HUES48 (cell line): ENCODE data around the gene KBTBD12.

Experiments
- H3K27ac ChIP-seq: one replicate; pipeline ENCODE4 v1.7.0; 2013; ENCODE audit warnings: low read depth, low read length, inconsistent platforms
- H3K27me3 ChIP-seq: 2 replicates; pipeline ENCODE4 v1.6.1; 2013; ENCODE audit warnings: mild to moderate bottlenecking, low read length; ENCODE audit not compliant: control insufficient read depth, insufficient read depth
- H3K36me3 ChIP-seq: 2 replicates; pipeline ENCODE4 v1.6.1; 2013; ENCODE audit warnings: low read length; ENCODE audit not compliant: control insufficient read depth, insufficient read depth
- H3K4me1 ChIP-seq: 2 replicates; pipeline ENCODE4 v1.6.1; 2013; ENCODE audit warnings: mild to moderate bottlenecking, low read length; ENCODE audit not compliant: control insufficient read depth, insufficient read depth
- H3K4me3 ChIP-seq: 2 replicates; pipeline ENCODE4 v1.5.1; 2013; ENCODE audit warnings: mild to moderate bottlenecking, low read depth, low read length
- H3K9ac ChIP-seq: 2 replicates; pipeline ENCODE4 v1.6.1; 2013; ENCODE audit warnings: mild to moderate bottlenecking, low read depth, low read length, moderate library complexity
- H3K9me3 ChIP-seq: 2 replicates; pipeline ENCODE4 v1.6.1; 2013; ENCODE audit warnings: low read length; ENCODE audit not compliant: control insufficient read depth, insufficient read depth

KBTBD12 gene

GRCh38 chr3:127985655-127986225 lies 70.7 kb downstream of the KBTBD12 start:
- no peak overlapping the region for H3K9ac ChIP-seq
- H3K36me3 ChIP-seq, result no peaks in the 10 kb centered on the region

GRCh38 chr3:127986803-127987202 lies 71.8 kb downstream of the KBTBD12 start:
- H3K9me3 ChIP-seq, result no peaks in the 10 kb centered on the region
- no peak overlapping the region for H3K4me3 ChIP-seq
- no peak overlapping the region for H3K9ac ChIP-seq
- no peak overlapping the region for H3K27ac ChIP-seq
- H3K27me3 ChIP-seq, result peaks cover 15% of the 10 kb centered on the region
- H3K36me3 ChIP-seq, result no peaks in the 10 kb centered on the region
- H3K4me1 ChIP-seq, result peaks cover 2% of the 10 kb centered on the region; the same call in 1 of the 2 replicates

More at GRCh38 chr3:127985655-127986225, 70.7 kb downstream of the KBTBD12 start:
- Histone ChIP-seq H3K9me3 (no peaks in the 10 kb centered on the region), H3K27me3 (peaks cover 5% of the 10 kb centered on the region), H3K4me1 (no peaks in the 10 kb centered on the region), H3K4me3 (no peak overlapping the region), H3K27ac (no peak overlapping the region)

GRCh38 chr3:127987309-127987995 lies 72.4 kb downstream of the KBTBD12 start:
- H3K27ac ChIP-seq, result no peak overlapping the region
- H3K27me3 ChIP-seq, result peaks cover 15% of the 10 kb centered on the region
- no peaks in the 10 kb centered on the region for H3K9me3 ChIP-seq

GRCh38 chr3:127988770-127989557 lies 73.9 kb downstream of the KBTBD12 start:
- peaks cover 4% of the 10 kb centered on the region; the same call in 1 of the 2 replicates for H3K4me1 ChIP-seq
- no peak overlapping the region for H3K9ac ChIP-seq
- no peaks in the 10 kb centered on the region for H3K36me3 ChIP-seq
- H3K9me3 ChIP-seq, result no peaks in the 10 kb centered on the region
- H3K27ac ChIP-seq, result no peak overlapping the region
- no peak overlapping the region for H3K4me3 ChIP-seq
- peaks cover 20% of the 10 kb centered on the region for H3K27me3 ChIP-seq

More at GRCh38 chr3:127987309-127987995, 72.4 kb downstream of the KBTBD12 start:
- Histone ChIP-seq H3K4me1 (peaks cover 4% of the 10 kb centered on the region; the same call in 1 of the 2 replicates), H3K36me3 (no peaks in the 10 kb centered on the region), H3K9ac (no peak overlapping the region), H3K4me3 (no peak overlapping the region)

- peaks cover 20% of the 10 kb centered on the region for H3K27me3 ChIP-seq
- no peak overlapping the region for H3K4me3 ChIP-seq
- H3K36me3 ChIP-seq, result no peaks in the 10 kb centered on the region
- H3K9me3 ChIP-seq, result no peaks in the 10 kb centered on the region
- no peak overlapping the region for H3K27ac ChIP-seq
- no peak overlapping the region for H3K9ac ChIP-seq
- H3K4me1 ChIP-seq, result peaks cover 4% of the 10 kb centered on the region; the same call in 1 of the 2 replicates
Observed at GRCh38 chr3:127990051-127990450, 75.0 kb downstream of the KBTBD12 start.

GRCh38 chr3:127990461-127990860 lies 75.4 kb downstream of the KBTBD12 start:
- no peak overlapping the region for H3K9ac ChIP-seq
- no peak overlapping the region for H3K4me3 ChIP-seq
- H3K36me3 ChIP-seq, result no peaks in the 10 kb centered on the region
- peaks cover 20% of the 10 kb centered on the region for H3K27me3 ChIP-seq
- no peaks in the 10 kb centered on the region for H3K9me3 ChIP-seq
- peaks cover 4% of the 10 kb centered on the region; the same call in 1 of the 2 replicates for H3K4me1 ChIP-seq
- no peak overlapping the region for H3K27ac ChIP-seq

GRCh38 chr3:127991251-127991650 lies 76.2 kb downstream of the KBTBD12 start:
- no peak overlapping the region for H3K9ac ChIP-seq
- H3K9me3 ChIP-seq, result no peaks in the 10 kb centered on the region
- H3K36me3 ChIP-seq, result no peaks in the 10 kb centered on the region
- H3K4me1 ChIP-seq, result peaks cover 4% of the 10 kb centered on the region; the same call in 1 of the 2 replicates
- H3K27me3 ChIP-seq, result peaks cover 20% of the 10 kb centered on the region
- H3K4me3 ChIP-seq, result no peak overlapping the region
- no peak overlapping the region for H3K27ac ChIP-seq

GRCh38 chr3:127991681-127992080 lies 76.6 kb downstream of the KBTBD12 start:
- Histone ChIP-seq H3K36me3 (no peaks in the 10 kb centered on the region), H3K27ac (no peak overlapping the region), H3K9me3 (no peaks in the 10 kb centered on the region), H3K27me3 (peaks cover 20% of the 10 kb centered on the region), H3K9ac (no peak overlapping the region), H3K4me1 (peaks cover 4% of the 10 kb centered on the region; the same call in 1 of the 2 replicates), H3K4me3 (no peak overlapping the region)

- H3K36me3 ChIP-seq, result no peaks in the 10 kb centered on the region
- no peak overlapping the region for H3K4me3 ChIP-seq
- H3K27ac ChIP-seq, result no peak overlapping the region
- H3K27me3 ChIP-seq, result peaks cover 20% of the 10 kb centered on the region
- H3K9me3 ChIP-seq, result no peaks in the 10 kb centered on the region
- peaks cover 4% of the 10 kb centered on the region; the same call in 1 of the 2 replicates for H3K4me1 ChIP-seq
- H3K9ac ChIP-seq, result no peak overlapping the region
Observed at GRCh38 chr3:127992127-127992526, 77.1 kb downstream of the KBTBD12 start.

GRCh38 chr3:127994011-127994410 lies 79.0 kb downstream of the KBTBD12 start:
- Histone ChIP-seq H3K9ac (no peak overlapping the region), H3K9me3 (no peaks in the 10 kb centered on the region), H3K4me1 (peaks cover 4% of the 10 kb centered on the region; the same call in 1 of the 2 replicates), H3K4me3 (no peak overlapping the region), H3K27ac (no peak overlapping the region), H3K27me3 (peaks cover 20% of the 10 kb centered on the region), H3K36me3 (no peaks in the 10 kb centered on the region)
